H1 (cell line): ENCODE results near the gene USH2A. TPM values are rescaled to one million over a fixed set of nuclear protein-coding genes. Genes with fewer than 3 reads are reported as not detected.

Experiments
- CTCF ChIA-PET: fragments of 300-600 bp; sonication (Branson Sonifier 250); formaldehyde crosslinking; loops from one replicate; lab custom pipeline; 2021; ENCODE audit not compliant: partially characterized antibody; lab: Charles Lee
- POLR2A ChIA-PET: fragments of 300-600 bp; sonication (Branson Sonifier 250); formaldehyde crosslinking; loops from one replicate; lab custom pipeline; 2021; ENCODE audit warnings: inconsistent platforms; ENCODE audit not compliant: partially characterized antibody; lab: Charles Lee
- DNase-seq, 2 experiments: peaks; one replicate each; pipeline versions ENCODE4 v3.0.0 to v3.0.0-alpha.2; 2010 to 2022; ENCODE audit warnings: low spot score in 2 of 2, low read depth in 1 of 2, mixed read lengths in 1 of 2
- FAIRE-seq: peaks from 2 replicates; lab custom pipeline; 2011; peaks lifted over from hg19 to GRCh38; lab: Jason Lieb, UNC
- H2AFZ ChIP-seq: 2 replicates; pipeline ENCODE4 v1.8.1; 2012; ENCODE audit warnings: low read length, inconsistent platforms
- H2AK5ac ChIP-seq: 2 replicates; pipeline ENCODE4 v1.6.1; 2013; ENCODE audit warnings: low read depth, low read length
- H2BK120ac ChIP-seq: replicated peaks from 2 replicates; pipeline ENCODE3; 2013; ENCODE audit warnings: low read depth, low read length, inconsistent platforms
- H2BK12ac ChIP-seq: 2 replicates; pipeline ENCODE4 v1.6.1; 2013; ENCODE audit warnings: low read depth, low read length
- H2BK15ac ChIP-seq: 2 replicates; pipeline ENCODE4 v1.6.1; 2013; ENCODE audit warnings: low read length
- H2BK20ac ChIP-seq: 2 replicates; pipeline ENCODE4 v1.6.1; 2013; ENCODE audit warnings: low read length
- H2BK5ac ChIP-seq: 2 replicates; pipeline ENCODE4 v1.6.1; 2013; ENCODE audit warnings: low read depth, low read length
- H3K14ac ChIP-seq: 2 replicates; pipeline ENCODE4 v1.6.1; 2013; ENCODE audit warnings: inconsistent platforms; ENCODE audit not compliant: insufficient read length
- H3K18ac ChIP-seq: 2 replicates; pipeline ENCODE4 v1.6.1; 2013; ENCODE audit warnings: low read length; ENCODE audit errors: extremely low read depth
- H3K23ac ChIP-seq: 2 replicates; pipeline ENCODE4 v1.6.1; 2013; ENCODE audit warnings: inconsistent platforms; ENCODE audit not compliant: insufficient read length
- H3K23me2 ChIP-seq: 2 replicates; pipeline ENCODE4 v1.6.1; 2013; ENCODE audit warnings: low read depth, low read length
- H3K27ac ChIP-seq: 2 replicates; pipeline ENCODE4 v1.6.1; 2011; ENCODE audit warnings: low read depth, low read length, inconsistent platforms
- H3K27me3 ChIP-seq, 4 experiments: replicated peaks in 1 of 4; 1 replicate in 1 of 4; 2 replicates in 3 of 4; pipeline versions ENCODE4 v1.6.1 to v1.8.1; 2011 to 2013; ENCODE audit warnings: low read length in 3 of 4, mild to moderate bottlenecking in 3 of 4, inconsistent platforms in 2 of 4, mixed read lengths in 2 of 4, moderate library complexity in 1 of 4; ENCODE audit not compliant: control insufficient read depth in 3 of 4, insufficient read depth in 3 of 4; ENCODE audit errors: extremely low read depth in 1 of 4
- H3K36me3 ChIP-seq, 4 experiments: 2 replicates each; pipeline versions ENCODE4 v1.6.1 to v1.8.1; 2011 to 2013; ENCODE audit warnings: mild to moderate bottlenecking in 4 of 4, low read length in 3 of 4, moderate library complexity in 2 of 4, control low read depth in 1 of 4, inconsistent platforms in 1 of 4; ENCODE audit not compliant: insufficient read depth in 4 of 4, control insufficient read depth in 2 of 4
- H3K4ac ChIP-seq: replicated peaks from 2 replicates; pipeline ENCODE3; 2013; ENCODE audit warnings: low read length, low read depth, mixed read lengths, inconsistent platforms; ENCODE audit not compliant: insufficient read length
- H3K4me1 ChIP-seq, 4 experiments: replicated peaks in 1 of 4; 1 replicate in 1 of 4; 2 replicates in 3 of 4; pipeline versions ENCODE4 v1.6.1 to v1.8.1; 2011 to 2013; ENCODE audit warnings: low read length in 3 of 4, inconsistent platforms in 2 of 4, mixed read lengths in 1 of 4; ENCODE audit not compliant: insufficient read depth in 4 of 4, control insufficient read depth in 3 of 4
- H3K4me2 ChIP-seq, 2 experiments: 2 replicates each; pipeline versions ENCODE4 v1.6.1 to v1.8.1; 2011 to 2013; ENCODE audit warnings: low read depth in 2 of 2, low read length in 2 of 2, control low read depth in 1 of 2, inconsistent platforms in 1 of 2, mild to moderate bottlenecking in 1 of 2; ENCODE audit not compliant: insufficient read depth in 1 of 2
- H3K4me3 ChIP-seq, 4 experiments: fragments of 200-600, 300-600 bp in 1 of 4; sonication (generic), shearing (Covaris generic), sonication (Bioruptor Twin) in 1 of 4; 2 replicates each; pipeline versions ENCODE4 v1.5.1 to v1.8.1; 2011 to 2016; ENCODE audit warnings: low read length in 4 of 4, low read depth in 3 of 4, control low read depth in 2 of 4, inconsistent platforms in 2 of 4, mild to moderate bottlenecking in 2 of 4, mixed read lengths in 1 of 4, moderate library complexity in 1 of 4; ENCODE audit not compliant: insufficient read depth in 2 of 4; ENCODE audit errors: extremely low read depth in 1 of 4
- H3K56ac ChIP-seq: replicated peaks from 2 replicates; pipeline ENCODE3; 2013; ENCODE audit warnings: low read depth, mild to moderate bottlenecking, mixed read lengths, low read length, inconsistent platforms; ENCODE audit not compliant: insufficient read length
- H3K79me1 ChIP-seq: 2 replicates; pipeline ENCODE4 v1.6.1; 2013; ENCODE audit warnings: low read depth, low read length, control low read depth
- H3K79me2 ChIP-seq, 2 experiments: 2 replicates each; pipeline versions ENCODE4 v1.6.1 to v1.8.1; 2012 to 2013; ENCODE audit warnings: low read length in 2 of 2, mild to moderate bottlenecking in 2 of 2, inconsistent platforms in 1 of 2; ENCODE audit not compliant: insufficient read depth in 2 of 2, control insufficient read depth in 1 of 2
- H3K9ac ChIP-seq, 4 experiments: replicated peaks in 1 of 4; 1 replicate in 1 of 4; 2 replicates in 3 of 4; pipeline versions ENCODE4 v1.6.1 to v1.8.1; 2011 to 2013; ENCODE audit warnings: low read depth in 3 of 4, low read length in 3 of 4, control low read depth in 2 of 4, mild to moderate bottlenecking in 2 of 4, moderate library complexity in 2 of 4, inconsistent platforms in 1 of 4; ENCODE audit errors: extremely low read depth in 1 of 4
- H3K9me3 ChIP-seq, 2 experiments: 2 replicates each; pipeline versions ENCODE4 v1.6.1 to v1.8.1; 2012 to 2013; ENCODE audit warnings: mild to moderate bottlenecking in 2 of 2, moderate library complexity in 2 of 2, control low read depth in 1 of 2, inconsistent platforms in 1 of 2, low read depth in 1 of 2, low read length in 1 of 2, mixed read lengths in 1 of 2; ENCODE audit not compliant: insufficient read depth in 2 of 2
- H4K20me1 ChIP-seq, 2 experiments: replicated peaks in 1 of 2; 2 replicates each; pipeline versions ENCODE3 to v1.8.1; 2011 to 2013; ENCODE audit warnings: inconsistent platforms in 2 of 2, low read length in 2 of 2, mild to moderate bottlenecking in 1 of 2; ENCODE audit not compliant: insufficient read depth in 2 of 2, control insufficient read depth in 1 of 2
- H4K5ac ChIP-seq: 2 replicates; pipeline ENCODE4 v1.6.1; 2013; ENCODE audit warnings: low read length, low read depth, mixed read lengths, inconsistent platforms; ENCODE audit not compliant: insufficient read length
- H4K8ac ChIP-seq: 2 replicates; pipeline ENCODE4 v1.8.0; 2013; ENCODE audit warnings: mild to moderate bottlenecking, moderate library complexity, low read length, inconsistent platforms; ENCODE audit not compliant: insufficient read depth; ENCODE audit errors: extremely low read depth
- H4K91ac ChIP-seq: replicated peaks from 2 replicates; pipeline ENCODE3; 2013; ENCODE audit warnings: low read length, mixed read lengths, inconsistent platforms; ENCODE audit not compliant: insufficient read length
- ASH2L ChIP-seq: fragments of 200-600, 300-600 bp; sonication (generic); IDR thresholded peaks from one replicate; pipeline ENCODE4 v1.7.1; 2017; ENCODE audit warnings: low read length
- E2F6 ChIP-seq: IDR thresholded peaks from 2 replicates; pipeline ENCODE4 v1.6.1; 2012; ENCODE audit warnings: inconsistent platforms
- EP300 ChIP-seq, 2 experiments: IDR thresholded peaks; 1 replicate in 1 of 2; 2 replicates in 1 of 2; pipeline ENCODE4 v1.6.1; 2011 to 2012; ENCODE audit warnings: low read depth in 2 of 2, low read length in 2 of 2, mild to moderate bottlenecking in 2 of 2, borderline replicate concordance in 1 of 2, inconsistent platforms in 1 of 2, moderate library complexity in 1 of 2
- FOSL1 ChIP-seq: IDR thresholded peaks from 2 replicates; pipeline ENCODE4 v1.6.1; 2011; ENCODE audit warnings: mild to moderate bottlenecking, low read depth, low read length, moderate library complexity; ENCODE audit not compliant: insufficient read depth
- GTF2F1 ChIP-seq: IDR thresholded peaks from 2 replicates; pipeline ENCODE4 v1.6.1; 2012; ENCODE audit warnings: low read depth, low read length, improper control_type of control experiment, borderline replicate concordance
- JUN ChIP-seq: IDR thresholded peaks from 2 replicates; pipeline ENCODE4 v1.6.1; 2011; ENCODE audit warnings: low read depth, mild to moderate bottlenecking, improper control_type of control experiment, low read length
- KDM1A ChIP-seq: fragments of 200-600, 300-600 bp; sonication (generic); IDR thresholded peaks from 2 replicates; pipeline ENCODE4 v1.7.1; 2016; ENCODE audit warnings: mild to moderate bottlenecking, low read length, borderline replicate concordance
- MAX ChIP-seq: IDR thresholded peaks from 2 replicates; pipeline ENCODE4 v1.6.1; 2012; ENCODE audit warnings: inconsistent platforms
- NANOG ChIP-seq: IDR thresholded peaks from 2 replicates; pipeline ENCODE4 v1.6.1; 2011; ENCODE audit warnings: low read length, low read depth, mild to moderate bottlenecking, inconsistent platforms; ENCODE audit not compliant: insufficient read depth, poor library complexity, severe bottlenecking
- RAD21 ChIP-seq, 2 experiments: IDR thresholded peaks in 1 of 2; conservative IDR thresholded peaks in 1 of 2; 2 replicates each; pipeline ENCODE4 v1.6.1; 2011; ENCODE audit warnings: low read depth in 2 of 2, low read length in 2 of 2, improper control_type of control experiment in 1 of 2, inconsistent platforms in 1 of 2, mild to moderate bottlenecking in 1 of 2, moderate library complexity in 1 of 2
- RBBP5 ChIP-seq: IDR thresholded peaks from 2 replicates; pipeline ENCODE4 v1.7.1; 2012; ENCODE audit warnings: low read depth, mild to moderate bottlenecking, inconsistent platforms, low read length, moderate library complexity, borderline replicate concordance
- TAF7 ChIP-seq: optimal IDR thresholded peaks from 2 replicates; pipeline ENCODE3; 2011; ENCODE audit warnings: low read depth, mild to moderate bottlenecking, inconsistent platforms, low read length, moderate library complexity, borderline replicate concordance
- WGBS, 2 experiments: shearing (Covaris generic) in 1 of 2; methylation state at CpG; one replicate each; pipeline versions ENCODE4 v1.1.6 to v1.1.7; 2013 to 2015; ENCODE audit warnings: low lambda C conversion rate in 2 of 2, mixed read lengths in 2 of 2, inconsistent platforms in 1 of 2, low coverage in 1 of 2, missing lambda C conversion rate in 1 of 2; ENCODE audit not compliant: insufficient replicate concordance in 2 of 2, insufficient coverage in 1 of 2, insufficient read length in 1 of 2; ENCODE audit errors: extremely low coverage in 1 of 2, missing lambda C conversion rate in 1 of 2; 5-methylcytosine and 5-hydroxymethylcytosine counted together
- polyA plus RNA-seq, 7 experiments: library from polyadenylated mRNA; depleted of rRNA in 3 of 7; stranded (reverse) in 5 of 7; unstranded in 2 of 7; fragments of >200 nt in 5 of 7; fragments of 200-250 nt in 2 of 7; gene quantifications; 1 replicate in 5 of 7; 2 replicates in 1 of 7; 4 replicates in 1 of 7; pipeline versions ENCODE4 v1.2.1 to v1.2.3, GENCODE V29; 2011 to 2013; ENCODE audit warnings: missing spikeins in 2 of 7, mixed read lengths in 2 of 7
- total RNA-seq: library from RNA; stranded (reverse); fragmentation: NEBNext Ultra II Directional; extraction: Animal tissue kit (Norgen Biotek cat#: 25700); gene quantifications from 2 replicates; pipeline ENCODE4 v1.2.1, GENCODE V29; 2021

Gene USH2A
- total and polyA plus RNA-seq, 2 of the 8 experiments (the other 6 are each of a cell fraction or from before 2014, with no cell fraction given): 0.02 to 0.17 TPM

- no peak overlapping the region for H3K4me2 ChIP-seq
- no peak overlapping the region for H3K27ac ChIP-seq
- CTCF ChIA-PET: no interaction called here
- no peak overlapping the region for H3K9ac ChIP-seq
- no peak overlapping the region for H2BK15ac ChIP-seq
- H3K9me3 ChIP-seq: no peaks in the 10 kb centered on the region
- H3K27me3 ChIP-seq: peaks cover 0 to 1% (median 0%) of the 10 kb centered on the region in 4 experiments; a peak in 1 of 7 replicates
- POLR2A ChIA-PET: no interaction called here
- no peak overlapping the region for H2AK5ac ChIP-seq
- no peak overlapping the region for H3K4me3 ChIP-seq
- WGBS, 2 experiments: 93% methylated on average over 4 of the region's 4 CpGs; no CpG with 5 or more reads in 1 of the 2 experiments
- TF ChIP-seq FOSL1: no peak
- no peak for TF ChIP-seq NANOG
- TF ChIP-seq GTF2F1: no peak
- TF ChIP-seq TAF7: no peak
- no peak for TF ChIP-seq RAD21 (IDR thresholded peaks at IDR 0.05 in 1 of 2, conservative IDR thresholded peaks at IDR 0.05 in 1 of 2; ENCODE audit: low read depth in 2 of 2, low read length in 2 of 2)
- no peak for TF ChIP-seq RBBP5
- TF ChIP-seq KDM1A: no peak
- no peak for TF ChIP-seq ASH2L
- TF ChIP-seq MAX: no peak
- no peak for TF ChIP-seq JUN
- TF ChIP-seq E2F6: no peak
- no peak for TF ChIP-seq EP300 (IDR thresholded peaks at IDR 0.05; ENCODE audit: borderline replicate concordance in 1 of 2, low read depth in 2 of 2, low read length in 2 of 2)
- TF ChIP-seq, all 59 proteins: peak for 0
- Histone ChIP-seq H3K4me1 (no peaks in the 10 kb centered on the region), H2BK20ac (no peak overlapping the region), H4K20me1 (no peaks in the 10 kb centered on the region), H3K23ac (no peak overlapping the region), H3K79me1 (no peaks in the 10 kb centered on the region), H4K5ac (no peak overlapping the region), H4K91ac (no peak overlapping the region), H3K14ac (no peak overlapping the region), H2BK12ac (no peak overlapping the region), H3K56ac (no peak overlapping the region), H3K4ac (no peak overlapping the region), H2AFZ (no peak overlapping the region), H3K23me2 (no peaks in the 10 kb centered on the region; the same call in 1 of the 2 replicates), H2BK5ac (no peak overlapping the region), H3K36me3 (no peaks in the 10 kb centered on the region), H4K8ac (no peak overlapping the region), H2BK120ac (no peak overlapping the region), H3K18ac (no peak overlapping the region), H3K79me2 (no peaks in the 10 kb centered on the region)
- FAIRE-seq (no peak), DNase-seq (no peak)
Observed at GRCh38 chr1:216410026-216410425, 13.2 kb downstream of the USH2A start.
